IMR-90 (cell line): Measurements from ENCODE around the gene ANAPC7. TPM values are rescaled to one million over a fixed set of nuclear protein-coding genes. Genes with fewer than 3 reads are reported as not detected.

Source experiments
- ATAC-seq: fragments of 200-7000 bp; cut with Tn5 transposase; 2 replicates; pipeline ENCODE4 v1.9.1; 2020; ENCODE audit warnings: low read depth, mild to moderate bottlenecking, moderate library complexity
- BruUV-seq: library from RNA; stranded (reverse); fragments of 400-500 nt; replicated peaks from 2 replicates; lab custom pipeline; 2021; lab: Mats Ljungman, UMichigan
- CTCF ChIA-PET: fragments of 300-600 bp; formaldehyde crosslinking; extraction: SDS; loops from one replicate; lab custom pipeline; 2021; ENCODE audit warnings: antibody characterized with exemption; lab: Yijun Ruan, JAX
- POLR2A ChIA-PET: fragments of 300-600 bp; sonication (Branson Sonifier 250); formaldehyde crosslinking; loops from one replicate; lab custom pipeline; 2022; ENCODE audit warnings: antibody characterized with exemption; ENCODE audit not compliant: unreplicated experiment; lab: Charles Lee
- DNase-seq: peaks from one replicate; pipeline ENCODE4 v3.0.0; 2013
- H2AFZ ChIP-seq: replicated peaks from 2 replicates; pipeline ENCODE3; 2013; ENCODE audit warnings: low read length, mild to moderate bottlenecking; ENCODE audit not compliant: poor library complexity
- H2AK5ac ChIP-seq: 2 replicates; pipeline ENCODE4 v1.6.1; 2013; ENCODE audit warnings: low read depth, low read length, inconsistent platforms
- H2AK9ac ChIP-seq: replicated peaks from 2 replicates; pipeline ENCODE3; 2013; ENCODE audit warnings: mild to moderate bottlenecking, low read depth, low read length, moderate library complexity; ENCODE audit not compliant: poor library complexity
- H2BK120ac ChIP-seq: 2 replicates; pipeline ENCODE4 v1.6.1; 2013; ENCODE audit warnings: low read depth, low read length, inconsistent platforms
- H2BK15ac ChIP-seq: 3 replicates; pipeline ENCODE4 v1.6.1; 2013; ENCODE audit warnings: low read depth, low read length, inconsistent platforms
- H2BK20ac ChIP-seq: 2 replicates; pipeline ENCODE4 v1.6.1; 2013; ENCODE audit warnings: low read depth, mild to moderate bottlenecking, inconsistent platforms, low read length, moderate library complexity
- H2BK5ac ChIP-seq: 2 replicates; pipeline ENCODE4 v1.6.1; 2013; ENCODE audit warnings: mild to moderate bottlenecking, low read depth, low read length, inconsistent platforms; ENCODE audit not compliant: poor library complexity, severe bottlenecking
- H3K14ac ChIP-seq: replicated peaks from 2 replicates; pipeline ENCODE4 v1.6.1; 2013; ENCODE audit warnings: low read depth, low read length, inconsistent platforms
- H3K18ac ChIP-seq: 2 replicates; pipeline ENCODE4 v1.6.1; 2013; ENCODE audit warnings: low read depth, low read length, control low read depth
- H3K23ac ChIP-seq: 2 replicates; pipeline ENCODE4 v1.6.1; 2013; ENCODE audit warnings: low read depth, low read length, inconsistent platforms
- H3K27ac ChIP-seq: 2 replicates; pipeline ENCODE4 v1.5.1; 2013; ENCODE audit warnings: mild to moderate bottlenecking, control low read depth, low read length; ENCODE audit not compliant: insufficient read depth
- H3K27me3 ChIP-seq: 2 replicates; pipeline ENCODE4 v1.6.1; 2013; ENCODE audit warnings: low read length; ENCODE audit not compliant: control insufficient read depth, insufficient read depth
- H3K36me3 ChIP-seq: 2 replicates; pipeline ENCODE4 v1.6.1; 2013; ENCODE audit warnings: low read length, mixed read lengths; ENCODE audit not compliant: control insufficient read depth, insufficient read depth
- H3K4ac ChIP-seq: 2 replicates; pipeline ENCODE4 v1.6.1; 2013; ENCODE audit warnings: low read depth, low read length, inconsistent platforms
- H3K4me1 ChIP-seq: 2 replicates; pipeline ENCODE4 v1.6.1; 2013; ENCODE audit warnings: low read length, mixed read lengths; ENCODE audit not compliant: control insufficient read depth, insufficient read depth
- H3K4me2 ChIP-seq: 2 replicates; pipeline ENCODE4 v1.6.1; 2013; ENCODE audit warnings: low read depth, mild to moderate bottlenecking, control low read depth, low read length, moderate library complexity
- H3K4me3 ChIP-seq: 2 replicates; pipeline ENCODE4 v1.5.1; 2013; ENCODE audit warnings: low read depth, mild to moderate bottlenecking, control low read depth, low read length, moderate library complexity; ENCODE audit not compliant: insufficient read depth
- H3K56ac ChIP-seq: 2 replicates; pipeline ENCODE4 v1.6.1; 2013; ENCODE audit warnings: low read length, inconsistent platforms; ENCODE audit not compliant: insufficient read depth; ENCODE audit errors: extremely low read depth
- H3K79me1 ChIP-seq, 2 experiments: 2 replicates each; pipeline ENCODE4 v1.6.1; 2013; ENCODE audit warnings: low read length in 2 of 2, inconsistent platforms in 1 of 2, low read depth in 1 of 2
- H3K9ac ChIP-seq: 2 replicates; pipeline ENCODE4 v1.6.1; 2013; ENCODE audit warnings: low read depth, low read length, control low read depth
- H3K9me1 ChIP-seq: 2 replicates; pipeline ENCODE4 v1.6.1; 2013; ENCODE audit warnings: low read length, inconsistent platforms; ENCODE audit not compliant: insufficient read depth
- H3K9me3 ChIP-seq: 2 replicates; pipeline ENCODE4 v1.6.1; 2013; ENCODE audit warnings: low read length; ENCODE audit not compliant: control insufficient read depth, insufficient read depth
- H4K20me1 ChIP-seq: 2 replicates; pipeline ENCODE4 v1.6.1; 2013; ENCODE audit warnings: low read length, inconsistent platforms; ENCODE audit not compliant: insufficient read depth
- H4K5ac ChIP-seq: 2 replicates; pipeline ENCODE4 v1.6.1; 2013; ENCODE audit warnings: mild to moderate bottlenecking, low read depth, low read length, control low read depth
- H4K8ac ChIP-seq, 2 experiments: 2 replicates each; pipeline ENCODE4 v1.6.1; 2013; ENCODE audit warnings: low read depth in 2 of 2, low read length in 2 of 2, control low read depth in 1 of 2, inconsistent platforms in 1 of 2
- H4K91ac ChIP-seq: 2 replicates; pipeline ENCODE4 v1.6.1; 2013; ENCODE audit warnings: low read depth, low read length, inconsistent platforms; ENCODE audit not compliant: insufficient read depth
- BHLHE40 ChIP-seq: fragments of 150-350 bp; IDR thresholded peaks from 2 replicates; pipeline ENCODE4 v1.6.1; 2016; ENCODE audit warnings: mild to moderate bottlenecking, low read depth, low read length
- CEBPB ChIP-seq: IDR thresholded peaks from 2 replicates; pipeline ENCODE4 v1.6.1; 2012; ENCODE audit warnings: low read depth, low read length, improper control_type of control experiment
- CHD1 ChIP-seq: IDR thresholded peaks from 2 replicates; pipeline ENCODE4 v1.6.1; 2012; ENCODE audit warnings: low read depth, low read length, improper control_type of control experiment
- CTCF ChIP-seq: conservative IDR thresholded peaks from 2 replicates; pipeline ENCODE4 v1.5.1; 2012; ENCODE audit warnings: mild to moderate bottlenecking, low read depth, low read length, improper control_type of control experiment
- ELK1 ChIP-seq: fragments of 150-350 bp; IDR thresholded peaks from 2 replicates; pipeline ENCODE4 v1.6.1; 2016; ENCODE audit warnings: low read depth, mild to moderate bottlenecking, low read length, moderate library complexity, borderline replicate concordance
- FOS ChIP-seq: fragments of 150-350 bp; IDR thresholded peaks from 2 replicates; pipeline ENCODE4 v1.6.1; 2016; ENCODE audit warnings: low read depth, low read length
- MAFK ChIP-seq: IDR thresholded peaks from 2 replicates; pipeline ENCODE4 v1.6.1; 2012; ENCODE audit warnings: low read depth, low read length, improper control_type of control experiment
- MAZ ChIP-seq: IDR thresholded peaks from 2 replicates; pipeline ENCODE4 v1.6.1; 2012; ENCODE audit warnings: low read depth, mild to moderate bottlenecking, low read length, improper control_type of control experiment, moderate library complexity, borderline replicate concordance
- MXI1 ChIP-seq: IDR thresholded peaks from 2 replicates; pipeline ENCODE4 v1.6.1; 2012; ENCODE audit warnings: low read depth, mild to moderate bottlenecking, low read length, moderate library complexity, borderline replicate concordance
- POLR2A ChIP-seq: IDR thresholded peaks from 2 replicates; pipeline ENCODE4 v1.6.1; 2012; ENCODE audit warnings: mild to moderate bottlenecking, low read depth, low read length
- RAD21 ChIP-seq: IDR thresholded peaks from 2 replicates; pipeline ENCODE4 v1.6.1; 2012; ENCODE audit warnings: low read length, improper control_type of control experiment
- RCOR1 ChIP-seq: IDR thresholded peaks from 2 replicates; pipeline ENCODE4 v1.6.1; 2012; ENCODE audit warnings: mild to moderate bottlenecking, low read length, improper control_type of control experiment; ENCODE audit not compliant: insufficient replicate concordance
- RFX5 ChIP-seq: IDR thresholded peaks from 2 replicates; pipeline ENCODE4 v1.8.0; 2012; ENCODE audit warnings: low read depth, mild to moderate bottlenecking, low read length, moderate library complexity
- SMC3 ChIP-seq: fragments of 150-350 bp; IDR thresholded peaks from 2 replicates; pipeline ENCODE4 v1.6.1; 2016; ENCODE audit warnings: low read depth, mild to moderate bottlenecking, antibody characterized with exemption, low read length, moderate library complexity
- USF2 ChIP-seq: fragments of 150-350 bp; IDR thresholded peaks from 2 replicates; pipeline ENCODE4 v1.6.1; 2017; ENCODE audit warnings: mild to moderate bottlenecking, antibody characterized with exemption, low read length, low read depth
- WGBS, 2 experiments: methylation state at CpG; one replicate each; pipeline versions ENCODE4 v1.1.5 to v1.1.7; 2013; ENCODE audit warnings: missing lambda C conversion rate in 2 of 2; ENCODE audit not compliant: insufficient read length in 1 of 2; ENCODE audit errors: extremely low coverage in 2 of 2; 5-methylcytosine and 5-hydroxymethylcytosine counted together
- dilution Hi-C: fragments of 300-500 bp; cut with HindIII; formaldehyde crosslinking; loops from one replicate; pipeline ENCODE4 v1.14.3; 2018; ENCODE audit warnings: low sequenced_read_pairs; ENCODE audit not compliant: unreplicated experiment
- in situ Hi-C: fragments of 300-500 bp; cut with MboI; formaldehyde crosslinking; loops from 3 replicates; pipeline ENCODE4 v1.14.3; 2019; ENCODE audit warnings: low sequenced_read_pairs, inconsistent platforms, mixed read lengths
- intact Hi-C: fragments of 100-400 bp; cut with micrococcal nuclease; formaldehyde crosslinking; loops from 2 replicates; pipeline ENCODE4 v1.10.0; 2022
- polyA plus RNA-seq, 3 experiments: library from polyadenylated mRNA; depleted of rRNA; stranded (reverse); fragments of >200 nt; gene quantifications; 2 replicates each; pipeline ENCODE4 v1.2.3, GENCODE V29; 2012; ENCODE audit warnings: low replicate concordance in 1 of 3
- total RNA-seq: library from RNA; depleted of rRNA; stranded (reverse); fragments of >200 nt; gene quantifications from 2 replicates; pipeline ENCODE4 v1.2.3, GENCODE V29; 2012

Gene ANAPC7
- total and polyA plus RNA-seq, 2 of the 4 experiments (the other 2 are of a cell fraction): 46.4 to 57.9 TPM

DNA sequence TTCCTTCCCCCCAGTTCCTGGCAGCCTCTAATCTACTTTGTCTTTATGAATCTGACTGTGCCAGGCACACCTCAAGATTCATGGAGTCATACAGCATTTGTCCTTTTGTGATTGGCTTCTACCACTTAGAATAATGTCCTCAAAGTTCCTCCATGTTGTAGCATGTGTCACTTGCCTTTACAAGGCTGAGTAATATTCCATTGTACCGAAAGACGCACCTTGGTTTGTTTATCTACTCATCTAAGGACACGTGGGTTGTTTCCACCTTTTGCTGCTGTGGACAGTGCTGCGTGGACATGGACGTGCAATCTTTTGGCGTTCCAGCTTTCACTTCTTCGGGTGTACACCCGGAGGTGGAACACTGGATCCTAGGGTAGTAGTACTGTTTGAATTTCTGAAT, 33.5 kb downstream of the ANAPC7 start:
- Histone ChIP-seq H3K36me3 (peaks cover 26% of the 10 kb centered on the region), H3K9me1 (peaks cover 6% of the 10 kb centered on the region; the same call in 1 of the 2 replicates), H4K8ac (no peak overlapping the region), H2BK15ac (no peak overlapping the region), H3K9me3 (no peaks in the 10 kb centered on the region), H3K4ac (no peak overlapping the region), H2BK5ac (no peak overlapping the region), H4K5ac (no peak overlapping the region), H3K14ac (no peak overlapping the region), H4K91ac (no peak overlapping the region), H3K23ac (no peak overlapping the region), H2BK20ac (no peak overlapping the region), H4K20me1 (no peaks in the 10 kb centered on the region; the same call in 1 of the 2 replicates), H2AK5ac (no peak overlapping the region), H3K27ac (no peak overlapping the region), H3K27me3 (no peaks in the 10 kb centered on the region), H3K79me1 (peaks cover 3 to 4% of the 10 kb centered on the region in 2 experiments; a peak in 1 of 4 replicates), H3K4me3 (no peak overlapping the region), H3K4me1 (peaks cover 13% of the 10 kb centered on the region), H3K18ac (no peak overlapping the region), H3K56ac (no peak overlapping the region), H2BK120ac (no peak overlapping the region), H2AK9ac (no peak overlapping the region), H3K4me2 (no peak overlapping the region), H2AFZ (no peak overlapping the region), H3K9ac (no peak overlapping the region)
- ATAC-seq (no peak), DNase-seq (no peak)
- dilution Hi-C loops: no loop called here
- no TSS peak for BruUV-seq
- in situ Hi-C loops: no loop called here
- ChIA-PET POLR2A (no interaction called here), CTCF (no interaction called here)
- intact Hi-C loops: no loop called here
- TF ChIP-seq MAZ: no peak
- TF ChIP-seq BHLHE40: no peak
- TF ChIP-seq SMC3: no peak
- TF ChIP-seq MXI1: no peak
- TF ChIP-seq RAD21: no peak
- TF ChIP-seq RFX5: no peak
- no peak for TF ChIP-seq CHD1
- TF ChIP-seq MAFK: no peak
- no peak for TF ChIP-seq USF2
- no peak for TF ChIP-seq CEBPB
- no peak for TF ChIP-seq RCOR1
- TF ChIP-seq ELK1: no peak
- TF ChIP-seq CTCF: no peak
- TF ChIP-seq FOS: no peak
- no peak for TF ChIP-seq POLR2A
- no CpG with 5 or more reads among the region's 8 CpGs for WGBS, 2 experiments
